ENCODE data around the gene ZSWIM6.
"Not testable (repeated sequence)": the region's sequence is repeated elsewhere in the genome, so short reads cannot be mapped to it uniquely, and the experiment has no call there.

Gene ZSWIM6

DNA sequence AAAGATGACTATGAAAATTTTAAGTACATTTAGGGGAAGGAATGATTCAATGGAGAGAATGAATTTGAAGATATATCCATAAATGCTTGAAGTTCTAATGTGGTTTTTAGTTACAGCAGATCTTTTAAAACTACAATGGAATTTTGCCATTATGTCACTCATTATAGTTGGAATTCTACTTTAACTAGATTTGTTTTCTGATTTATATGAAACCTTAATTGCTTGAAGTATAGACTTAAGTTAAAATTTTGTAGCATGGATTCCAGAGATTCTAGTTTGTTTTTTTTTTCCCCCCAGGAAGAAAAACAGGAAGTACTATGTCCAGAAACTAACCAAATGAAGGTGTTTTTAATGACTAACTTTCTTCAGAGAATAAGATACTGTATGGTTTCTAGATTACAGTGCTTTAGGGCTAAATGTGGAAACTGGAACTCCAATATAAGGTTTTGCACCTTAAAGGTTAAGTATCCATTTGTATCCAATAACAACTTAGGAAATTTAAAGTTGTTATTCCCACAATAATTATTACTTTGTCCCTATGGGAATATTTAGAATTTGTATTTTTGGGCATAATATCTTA, 70.3 kb downstream of the ZSWIM6 start:
- H3K36me3 ChIP-seq (ENCODE audit: low read length): no peaks in the 10 kb centered on the region
- no peak overlapping the region for H3K4me2 ChIP-seq (ENCODE audit: low read depth, low read length, poor library complexity, severe bottlenecking)
- peaks cover 24% of the 10 kb centered on the region for H4K20me1 ChIP-seq (ENCODE audit: low read depth, low read length)
- no peaks in the 10 kb centered on the region for H3F3A ChIP-seq (ENCODE audit: insufficient read depth)
- H3K79me2 ChIP-seq (ENCODE audit: insufficient read depth, low read length): no peaks in the 10 kb centered on the region
- no peak overlapping the region for H3K4me3 ChIP-seq (ENCODE audit: insufficient read depth, low read length, poor library complexity, severe bottlenecking)
- H2AFZ ChIP-seq (ENCODE audit: low read depth, low read length, severe bottlenecking): no peak overlapping the region
- no peaks in the 10 kb centered on the region for H3K9me2 ChIP-seq (replicated peaks; ENCODE audit: insufficient read depth, low read length)
- H3K9me3 ChIP-seq (ENCODE audit: insufficient read depth, low read length): no peaks in the 10 kb centered on the region
- no peaks in the 10 kb centered on the region for H3K27me3 ChIP-seq (ENCODE audit: low read length)
- H3K27ac ChIP-seq (ENCODE audit: low read depth, low read length): no peak overlapping the region
- H3K9ac ChIP-seq (ENCODE audit: low read length): no peak overlapping the region
- no peak for TF ChIP-seq EZH2phosphoT487 (conservative IDR thresholded peaks at IDR 0.05; ENCODE audit: low read length)
- TF ChIP-seq, protein P1, sequence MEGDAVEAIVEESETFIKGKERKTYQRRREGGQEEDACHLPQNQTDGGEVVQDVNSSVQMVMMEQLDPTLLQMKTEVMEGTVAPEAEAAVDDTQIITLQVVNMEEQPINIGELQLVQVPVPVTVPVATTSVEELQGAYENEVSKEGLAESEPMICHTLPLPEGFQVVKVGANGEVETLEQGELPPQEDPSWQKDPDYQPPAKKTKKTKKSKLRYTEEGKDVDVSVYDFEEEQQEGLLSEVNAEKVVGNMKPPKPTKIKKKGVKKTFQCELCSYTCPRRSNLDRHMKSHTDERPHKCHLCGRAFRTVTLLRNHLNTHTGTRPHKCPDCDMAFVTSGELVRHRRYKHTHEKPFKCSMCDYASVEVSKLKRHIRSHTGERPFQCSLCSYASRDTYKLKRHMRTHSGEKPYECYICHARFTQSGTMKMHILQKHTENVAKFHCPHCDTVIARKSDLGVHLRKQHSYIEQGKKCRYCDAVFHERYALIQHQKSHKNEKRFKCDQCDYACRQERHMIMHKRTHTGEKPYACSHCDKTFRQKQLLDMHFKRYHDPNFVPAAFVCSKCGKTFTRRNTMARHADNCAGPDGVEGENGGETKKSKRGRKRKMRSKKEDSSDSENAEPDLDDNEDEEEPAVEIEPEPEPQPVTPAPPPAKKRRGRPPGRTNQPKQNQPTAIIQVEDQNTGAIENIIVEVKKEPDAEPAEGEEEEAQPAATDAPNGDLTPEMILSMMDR (IDR thresholded peaks at IDR 0.05; ENCODE audit: insufficient read depth, low read length, poor library complexity, severe bottlenecking): no peak

DNA sequence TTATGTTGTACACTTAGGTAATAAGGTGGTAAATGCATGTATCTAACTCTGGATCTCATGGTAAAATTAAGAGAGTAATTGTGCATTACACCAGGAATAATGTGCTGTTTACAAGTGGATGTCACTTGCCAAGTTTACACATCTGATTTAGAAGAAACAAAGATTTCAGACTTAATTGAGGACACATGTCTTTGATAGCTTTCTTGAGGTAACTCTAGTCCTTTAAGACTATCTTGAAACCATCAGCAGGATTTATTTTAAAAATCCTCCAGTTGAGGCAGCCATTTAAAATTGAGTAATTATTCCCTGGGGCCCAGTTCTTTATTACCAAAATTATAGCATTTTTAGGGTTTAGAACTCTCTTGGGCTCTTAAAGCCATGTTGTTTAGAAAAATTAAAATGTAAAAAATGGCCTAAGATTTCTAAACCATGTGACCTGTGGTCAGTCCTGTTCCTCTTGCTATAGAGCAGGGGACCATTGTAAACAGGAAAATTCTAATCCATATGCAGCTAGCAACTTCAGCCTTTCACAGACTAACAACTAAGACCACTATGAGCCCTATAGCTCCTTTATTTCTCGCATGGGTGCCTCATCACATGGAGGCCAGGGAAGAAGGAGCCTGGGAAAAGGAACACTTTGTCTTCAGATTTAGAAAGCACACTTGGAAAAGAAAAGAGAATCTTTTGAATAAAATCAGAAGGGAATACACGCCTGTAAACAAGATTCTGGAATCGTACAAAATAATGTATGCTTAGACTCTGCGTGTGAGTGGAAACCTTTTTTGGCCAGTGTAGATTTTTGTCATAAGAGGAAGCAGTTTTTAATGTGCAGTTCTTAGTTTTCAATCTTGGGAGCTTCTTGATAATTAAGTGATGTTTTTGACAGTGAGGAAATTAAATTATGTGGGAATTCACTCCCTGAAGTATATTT, 71.2 kb downstream of the ZSWIM6 start:
- Histone ChIP-seq H4K20me1 (ENCODE audit: low read depth, low read length) (peaks cover 24% of the 10 kb centered on the region), H3K9ac (ENCODE audit: low read length) (no peak overlapping the region), H3K79me2 (ENCODE audit: insufficient read depth, low read length) (no peaks in the 10 kb centered on the region), H3K27me3 (ENCODE audit: low read length) (no peaks in the 10 kb centered on the region), H3K36me3 (ENCODE audit: low read length) (no peaks in the 10 kb centered on the region), H3K9me3 (ENCODE audit: insufficient read depth, low read length) (no peaks in the 10 kb centered on the region), H2AFZ (ENCODE audit: low read depth, low read length, severe bottlenecking) (no peak overlapping the region), H3K9me2 (replicated peaks; ENCODE audit: insufficient read depth, low read length) (no peaks in the 10 kb centered on the region), H3K27ac (ENCODE audit: low read depth, low read length) (no peak overlapping the region), H3K4me3 (ENCODE audit: insufficient read depth, low read length, poor library complexity, severe bottlenecking) (no peak overlapping the region), H3F3A (ENCODE audit: insufficient read depth) (peaks cover 8% of the 10 kb centered on the region), H3K4me2 (ENCODE audit: low read depth, low read length, poor library complexity, severe bottlenecking) (no peak overlapping the region)
- TF ChIP-seq, protein P1 (IDR thresholded peaks at IDR 0.05; ENCODE audit: insufficient read depth, low read length, poor library complexity, severe bottlenecking): no peak
- no peak for TF ChIP-seq EZH2phosphoT487 (conservative IDR thresholded peaks at IDR 0.05; ENCODE audit: low read length)

DNA sequence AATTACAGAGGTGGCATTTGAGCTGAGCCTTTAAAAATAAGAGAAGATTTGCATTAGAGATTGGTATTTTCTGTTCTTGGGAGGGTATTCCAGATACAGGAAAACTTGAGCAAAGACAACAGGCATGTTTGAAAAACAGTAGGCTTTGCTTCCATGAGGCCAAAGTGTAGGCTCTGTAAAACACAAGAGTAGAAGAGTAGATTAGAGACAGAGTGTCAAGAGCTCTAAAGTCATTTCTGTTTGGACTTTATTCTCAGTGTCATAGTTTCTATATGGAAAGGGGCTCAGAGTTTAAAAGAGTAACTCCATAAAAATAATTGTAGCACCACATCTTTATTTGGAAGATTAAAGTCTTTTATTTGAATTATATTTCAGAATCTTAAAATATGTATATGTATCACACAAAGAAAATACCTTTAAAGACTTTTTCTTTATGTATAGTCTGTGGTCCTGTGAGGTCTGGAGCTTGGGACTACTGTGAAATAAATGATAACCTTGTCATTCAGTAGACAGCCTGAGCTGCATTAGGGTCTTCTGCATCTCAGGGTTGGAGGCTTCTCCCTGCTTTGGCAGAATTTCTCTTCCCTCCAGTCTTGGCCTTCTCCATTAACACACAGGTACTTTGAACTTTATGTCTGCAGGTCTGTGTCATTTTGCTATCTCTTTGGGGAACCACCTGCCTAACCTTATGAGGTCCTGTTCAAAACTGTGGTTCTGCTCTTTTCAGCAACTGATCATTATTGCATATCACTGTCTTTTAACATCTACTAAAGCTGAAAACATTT, 73.6 kb downstream of the ZSWIM6 start:
- TF ChIP-seq, protein P1 (IDR thresholded peaks at IDR 0.05; ENCODE audit: insufficient read depth, low read length, poor library complexity, severe bottlenecking): no peak
- no peak for TF ChIP-seq EZH2phosphoT487 (conservative IDR thresholded peaks at IDR 0.05; ENCODE audit: low read length)
- Histone ChIP-seq H3K27ac (ENCODE audit: low read depth, low read length) (no peak overlapping the region), H2AFZ (ENCODE audit: low read depth, low read length, severe bottlenecking) (no peak overlapping the region), H3K9me2 (replicated peaks; ENCODE audit: insufficient read depth, low read length) (no peaks in the 10 kb centered on the region), H3F3A (ENCODE audit: insufficient read depth) (peaks cover 11% of the 10 kb centered on the region), H3K27me3 (ENCODE audit: low read length) (no peaks in the 10 kb centered on the region), H4K20me1 (ENCODE audit: low read depth, low read length) (peaks cover 20% of the 10 kb centered on the region), H3K9ac (ENCODE audit: low read length) (no peak overlapping the region), H3K9me3 (ENCODE audit: insufficient read depth, low read length) (no peaks in the 10 kb centered on the region), H3K79me2 (ENCODE audit: insufficient read depth, low read length) (no peaks in the 10 kb centered on the region), H3K4me3 (ENCODE audit: insufficient read depth, low read length, poor library complexity, severe bottlenecking) (no peak overlapping the region), H3K36me3 (ENCODE audit: low read length) (no peaks in the 10 kb centered on the region), H3K4me2 (ENCODE audit: low read depth, low read length, poor library complexity, severe bottlenecking) (no peak overlapping the region)

DNA sequence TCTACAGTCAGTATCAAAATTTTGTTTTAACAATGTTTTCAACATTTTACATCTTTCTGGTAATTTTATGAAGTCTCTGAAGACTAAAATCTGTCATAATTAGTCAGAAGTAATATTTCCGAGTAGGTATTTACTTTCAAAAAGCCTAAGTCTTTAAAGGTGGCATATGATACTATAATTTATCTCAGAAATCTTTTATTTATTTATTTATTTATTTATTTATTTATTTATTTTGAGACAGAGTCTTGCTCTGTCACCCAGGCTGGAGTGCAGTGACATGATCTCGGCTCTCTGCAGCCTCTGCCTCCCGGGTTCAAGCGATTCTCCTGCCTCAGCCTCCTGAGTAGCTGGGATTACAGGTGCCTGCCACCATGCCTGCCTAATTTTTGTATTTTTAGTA, 74.4 kb downstream of the ZSWIM6 start:
- not testable (repeated sequence) for H3K36me3 ChIP-seq (ENCODE audit: low read length); H3K9me2 ChIP-seq (replicated peaks; ENCODE audit: insufficient read depth, low read length); H3K9me3 ChIP-seq (ENCODE audit: insufficient read depth, low read length); H3K79me2 ChIP-seq (ENCODE audit: insufficient read depth, low read length); H3K27ac ChIP-seq (ENCODE audit: low read depth, low read length); H3K4me3 ChIP-seq (ENCODE audit: insufficient read depth, low read length, poor library complexity, severe bottlenecking); H2AFZ ChIP-seq (ENCODE audit: low read depth, low read length, severe bottlenecking); H3K27me3 ChIP-seq (ENCODE audit: low read length); H3K4me2 ChIP-seq (ENCODE audit: low read depth, low read length, poor library complexity, severe bottlenecking); H3K9ac ChIP-seq (ENCODE audit: low read length)
- peaks cover 11% of the 10 kb centered on the region for H3F3A ChIP-seq (ENCODE audit: insufficient read depth)
- peaks cover 15% of the 10 kb centered on the region for H4K20me1 ChIP-seq (ENCODE audit: low read depth, low read length)
